ENCODE measurements around the gene PROZ.

DNA sequence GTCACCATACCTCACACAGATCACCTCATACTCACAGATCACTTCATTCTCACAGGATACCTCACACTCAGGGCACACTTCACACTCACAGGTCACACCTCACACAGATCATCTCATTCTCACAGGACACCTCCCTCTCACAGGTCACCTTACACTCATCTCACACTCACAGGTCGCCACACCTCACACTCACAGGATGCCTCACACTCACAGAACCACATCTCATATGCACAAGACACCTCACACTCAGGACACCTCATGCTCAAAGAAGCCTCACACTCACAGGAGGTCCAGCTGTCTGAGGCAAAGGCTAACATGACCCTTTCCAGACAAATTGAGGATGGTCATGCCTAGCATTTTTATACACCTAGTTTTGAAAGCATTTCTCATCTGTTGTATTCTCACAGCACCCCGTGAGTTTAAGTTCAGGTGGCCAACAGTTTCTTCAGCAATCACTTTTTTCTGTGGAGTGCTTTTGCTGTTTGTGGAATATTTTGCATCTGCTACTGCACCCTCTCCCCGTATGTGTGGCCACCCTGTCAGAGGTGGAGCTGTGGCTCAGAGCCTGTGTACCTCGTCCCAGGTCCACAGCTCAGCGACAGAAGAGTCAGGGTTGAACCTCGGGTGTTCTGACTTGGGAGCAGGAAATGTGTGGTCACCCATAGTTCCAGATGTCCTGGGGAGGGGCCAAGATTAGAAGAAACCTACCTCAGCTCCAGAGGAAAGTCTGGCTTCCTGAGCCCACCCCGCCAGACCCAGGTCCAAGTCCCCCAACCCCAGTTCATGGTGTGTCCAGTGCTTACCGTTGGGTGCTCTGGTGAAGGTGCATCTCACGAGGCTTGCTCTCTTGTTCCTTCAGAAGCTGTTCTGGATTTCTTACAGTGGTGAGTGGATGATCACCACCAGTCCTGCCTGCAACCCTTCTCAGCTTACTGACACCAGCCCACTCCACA lies 45.3 kb upstream of the PROZ start:
- no peak for TF ChIP-seq CTCF (IDR thresholded peaks at IDR 0.05)
- no peak for TF ChIP-seq RFX5 (IDR thresholded peaks at IDR 0.05)
- no peak for TF ChIP-seq BHLHE40 (IDR thresholded peaks at IDR 0.05; ENCODE audit: low read depth, low read length)
- TF ChIP-seq POLR2A (IDR thresholded peaks at IDR 0.05; ENCODE audit: low read length): no peak
- TF ChIP-seq CHD2 (IDR thresholded peaks at IDR 0.05; ENCODE audit: low read length, partially characterized antibody): no peak
